Type B pancreatic cell (in vitro differentiated cells): ENCODE results near the gene SRD5A3. TPM values are rescaled to one million over a fixed set of nuclear protein-coding genes. Genes with fewer than 3 reads are reported as not detected.

ENCODE experiments used
- DNase-seq: peaks from one replicate; pipeline ENCODE4 v3.0.0; 2021; ENCODE audit warnings: mixed read lengths; ENCODE audit not compliant: unreplicated experiment; ENCODE audit errors: extremely low spot score
- H3K27ac Mint-ChIP-seq: 2 replicates; pipeline ENCODE4 v1.8.0; 2021; ENCODE audit warnings: mild to moderate bottlenecking, mixed read lengths
- H3K27me3 Mint-ChIP-seq: 2 replicates; pipeline ENCODE4 v1.8.0; 2021; ENCODE audit warnings: mixed read lengths
- H3K36me3 Mint-ChIP-seq: 2 replicates; pipeline ENCODE4 v1.8.0; 2021; ENCODE audit warnings: mixed read lengths
- H3K4me1 Mint-ChIP-seq: one replicate; pipeline ENCODE4 v1.8.0; 2021; ENCODE audit warnings: mixed read lengths; ENCODE audit not compliant: unreplicated experiment
- H3K4me3 Mint-ChIP-seq: 2 replicates; pipeline ENCODE4 v1.8.0; 2021; ENCODE audit warnings: mild to moderate bottlenecking, mixed read lengths
- H3K9me3 Mint-ChIP-seq: 2 replicates; pipeline ENCODE4 v1.8.0; 2021; ENCODE audit warnings: mixed read lengths
- CTCF ChIP-seq: fragments of 200-600 bp; sonication (generic); conservative IDR thresholded peaks from 2 replicates; pipeline ENCODE4 v1.5.0; 2021; ENCODE audit warnings: antibody characterized with exemption, mild to moderate bottlenecking
- total RNA-seq: library from RNA; stranded (reverse); gene quantifications from 2 replicates; pipeline ENCODE4 v1.2.1, GENCODE V29; 2021; ENCODE audit warnings: low replicate concordance

SRD5A3 gene
- total RNA-seq, 1 donor from 2014 or later, result 25.7 TPM

- no peaks in the 10 kb centered on the region for H3K9me3 Mint-ChIP-seq
- no peak for DNase-seq
- H3K27me3 Mint-ChIP-seq, result no peaks in the 10 kb centered on the region
- H3K27ac Mint-ChIP-seq, result no peak overlapping the region
- H3K4me3 Mint-ChIP-seq, result no peak overlapping the region
- H3K4me1 Mint-ChIP-seq, result no peaks in the 10 kb centered on the region
- H3K36me3 Mint-ChIP-seq, result peaks cover 5% of the 10 kb centered on the region
- no peak for TF ChIP-seq CTCF
Observed at GRCh38 chr4:55363691-55364351, 17.8 kb downstream of the SRD5A3 start.

- no peaks in the 10 kb centered on the region for H3K4me1 Mint-ChIP-seq
- no peak for TF ChIP-seq CTCF
- H3K4me3 Mint-ChIP-seq, result no peak overlapping the region
- H3K9me3 Mint-ChIP-seq, result no peaks in the 10 kb centered on the region
- H3K27me3 Mint-ChIP-seq, result no peaks in the 10 kb centered on the region
- DNase-seq, result no peak
- no peak overlapping the region for H3K27ac Mint-ChIP-seq
- H3K36me3 Mint-ChIP-seq, result peaks cover 5% of the 10 kb centered on the region
Observed at GRCh38 chr4:55364691-55365344, 18.8 kb downstream of the SRD5A3 start.

- H3K27ac Mint-ChIP-seq, result peak overlapping the region; percentile 26
- no peaks in the 10 kb centered on the region for H3K9me3 Mint-ChIP-seq
- TF ChIP-seq CTCF, result no peak
- H3K4me1 Mint-ChIP-seq, result no peaks in the 10 kb centered on the region
- no peak overlapping the region for H3K4me3 Mint-ChIP-seq
- H3K36me3 Mint-ChIP-seq, result peaks cover 5% of the 10 kb centered on the region
- no peak for DNase-seq
- no peaks in the 10 kb centered on the region for H3K27me3 Mint-ChIP-seq
Observed at GRCh38 chr4:55365345-55365728, 19.3 kb downstream of the SRD5A3 start.

- no peak for TF ChIP-seq CTCF
- Mint-ChIP-seq H3K9me3 (no peaks in the 10 kb centered on the region), H3K4me1 (no peaks in the 10 kb centered on the region), H3K4me3 (no peak overlapping the region), H3K27me3 (no peaks in the 10 kb centered on the region), H3K27ac (peak overlapping the region; percentile 10), H3K36me3 (peaks cover 5% of the 10 kb centered on the region)
- no peak for DNase-seq
Observed at GRCh38 chr4:55366621-55367020, 20.6 kb downstream of the SRD5A3 start.

GRCh38 chr4:55367084-55367722 lies 21.2 kb downstream of the SRD5A3 start:
- Mint-ChIP-seq H3K36me3 (peaks cover 5% of the 10 kb centered on the region), H3K27me3 (no peaks in the 10 kb centered on the region)

More at GRCh38 chr4:55367084-55367722, 21.2 kb downstream of the SRD5A3 start:
- Mint-ChIP-seq H3K4me1 (no peaks in the 10 kb centered on the region), H3K4me3 (no peak overlapping the region), H3K27ac (peak overlapping the region; percentile 10), H3K9me3 (no peaks in the 10 kb centered on the region)
- DNase-seq, result no peak
- TF ChIP-seq CTCF, result no peak
